Stimulated activated effector memory CD8-positive, alpha-beta T cell treated with anti-CD3 and anti-CD28 coated beads, Interleukin-12 subunit alpha, Interleukin-12 subunit beta, amount 100 ng/mL, for 72 hours (primary cell): Measurements from ENCODE around the gene TBX2.

Source experiments
- ATAC-seq: fragments of 150-1000 bp; cut with Tn5 transposase; 2 replicates; pipeline ENCODE4 v1.10.0; 2021
- DNase-seq, 2 donors: peaks; one replicate each; pipeline ENCODE4 v3.0.0; 2021 to 2022; ENCODE audit warnings: low spot score in 2 of 2
- H3K27ac Mint-ChIP-seq: one replicate; pipeline ENCODE4 v1.8.0; 2022; ENCODE audit warnings: mild to moderate bottlenecking, mixed read lengths
- H3K36me3 Mint-ChIP-seq: one replicate; pipeline ENCODE4 v1.8.0; 2022; ENCODE audit warnings: mild to moderate bottlenecking, mixed read lengths
- H3K4me1 Mint-ChIP-seq: one replicate; pipeline ENCODE4 v1.8.0; 2022; ENCODE audit warnings: mixed read lengths
- H3K4me3 Mint-ChIP-seq: one replicate; pipeline ENCODE4 v1.8.0; 2022; ENCODE audit warnings: mild to moderate bottlenecking, mixed read lengths
- H3K9me3 Mint-ChIP-seq: one replicate; pipeline ENCODE4 v1.8.0; 2022; ENCODE audit warnings: mixed read lengths

Gene TBX2

DNA sequence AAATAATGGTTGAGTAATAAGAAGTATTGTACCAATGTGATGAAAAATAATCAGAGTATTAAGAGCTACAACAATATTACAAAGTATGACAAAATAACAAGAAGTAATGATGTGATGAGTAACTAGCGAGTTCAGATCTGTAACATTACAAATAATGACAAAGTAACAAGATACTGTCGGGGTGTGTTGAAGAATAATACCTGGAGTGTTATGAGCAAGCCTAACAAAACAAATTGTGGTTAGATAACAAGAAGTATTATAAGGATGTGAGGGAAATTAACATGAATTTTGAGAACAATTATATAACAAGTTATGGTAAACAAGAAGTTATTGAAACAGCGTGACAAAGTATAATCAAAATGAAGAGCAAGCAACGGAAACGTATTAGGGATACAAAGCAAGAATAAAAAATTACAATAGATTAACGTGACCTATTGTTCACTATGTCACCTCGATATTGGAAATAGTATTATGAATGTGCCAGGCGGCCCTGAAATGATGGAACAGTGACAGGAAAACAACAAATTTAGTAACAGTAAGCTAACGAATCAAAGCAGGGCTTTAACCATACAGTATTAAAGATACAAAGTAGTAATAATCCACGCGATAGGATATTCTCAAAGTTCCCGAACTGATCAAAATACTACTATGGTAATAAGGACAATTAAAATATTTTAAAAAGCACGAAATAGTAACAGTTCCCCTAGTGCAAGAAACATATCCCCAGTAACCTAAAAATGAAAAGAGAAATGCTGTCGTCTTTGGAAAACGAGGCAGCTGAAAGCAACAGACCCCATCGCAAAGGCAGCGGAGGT lies 54.1 kb downstream of the TBX2 start:
- ATAC-seq (no peak), DNase-seq (no peak)
- H3K9me3 Mint-ChIP-seq = no peaks in the 10 kb centered on the region
- no peak overlapping the region for H3K27ac Mint-ChIP-seq
- peak overlapping the region; percentile 23 for H3K4me3 Mint-ChIP-seq
- H3K4me1 Mint-ChIP-seq = peaks cover 33% of the 10 kb centered on the region
- no peaks in the 10 kb centered on the region for H3K36me3 Mint-ChIP-seq

- peaks cover 33% of the 10 kb centered on the region for H3K4me1 Mint-ChIP-seq
- H3K36me3 Mint-ChIP-seq = no peaks in the 10 kb centered on the region
- DNase-seq (no peak), ATAC-seq (no peak)
- no peak overlapping the region for H3K27ac Mint-ChIP-seq
- H3K4me3 Mint-ChIP-seq = peak overlapping the region; percentile 23
- H3K9me3 Mint-ChIP-seq = no peaks in the 10 kb centered on the region
Measured at GRCh38 chr17:61454381-61455323, 55.0 kb downstream of the TBX2 start.

DNA sequence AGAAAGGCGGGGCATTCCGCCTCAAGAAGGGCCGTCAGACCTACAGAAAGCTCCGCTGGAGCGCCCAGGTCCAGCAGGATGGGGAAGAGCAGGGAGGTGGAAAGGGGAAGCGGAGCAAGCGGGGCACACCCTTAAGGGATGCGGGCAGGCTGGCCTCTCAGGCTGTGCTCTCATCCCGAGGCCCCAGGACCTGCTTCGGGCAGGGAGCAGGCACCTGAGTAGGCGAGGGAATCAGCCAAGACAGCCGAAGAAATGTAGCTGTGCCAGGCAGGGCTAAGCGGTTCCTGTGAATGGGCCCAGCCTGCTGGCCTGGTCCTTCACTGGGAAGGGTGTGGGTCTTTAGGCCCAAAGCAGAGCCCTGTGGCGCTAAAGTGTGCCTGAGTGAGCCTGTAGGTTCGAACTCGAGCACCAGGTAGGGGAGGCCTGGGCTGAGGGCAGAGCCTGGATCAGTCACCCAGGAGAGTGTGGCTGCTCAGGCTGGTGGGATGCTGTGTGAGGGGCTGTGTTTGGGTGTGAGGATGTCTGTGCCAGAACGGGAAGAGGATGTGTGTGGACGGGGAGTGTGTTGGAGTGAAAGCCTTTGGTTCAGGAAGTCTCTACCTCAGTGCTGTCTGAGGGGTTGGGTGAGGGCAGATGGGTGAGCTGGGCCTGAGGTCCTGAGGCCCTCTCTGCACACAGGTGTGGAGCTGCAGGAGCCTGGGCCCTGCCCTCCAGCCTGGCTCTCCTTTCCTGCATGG lies 55.8 kb downstream of the TBX2 start:
- no peaks in the 10 kb centered on the region for H3K36me3 Mint-ChIP-seq
- no peak overlapping the region for H3K4me3 Mint-ChIP-seq
- no peak overlapping the region for H3K27ac Mint-ChIP-seq
- H3K9me3 Mint-ChIP-seq = no peaks in the 10 kb centered on the region
- peaks cover 33% of the 10 kb centered on the region for H3K4me1 Mint-ChIP-seq
- ATAC-seq (no peak), DNase-seq (no peak)

DNA sequence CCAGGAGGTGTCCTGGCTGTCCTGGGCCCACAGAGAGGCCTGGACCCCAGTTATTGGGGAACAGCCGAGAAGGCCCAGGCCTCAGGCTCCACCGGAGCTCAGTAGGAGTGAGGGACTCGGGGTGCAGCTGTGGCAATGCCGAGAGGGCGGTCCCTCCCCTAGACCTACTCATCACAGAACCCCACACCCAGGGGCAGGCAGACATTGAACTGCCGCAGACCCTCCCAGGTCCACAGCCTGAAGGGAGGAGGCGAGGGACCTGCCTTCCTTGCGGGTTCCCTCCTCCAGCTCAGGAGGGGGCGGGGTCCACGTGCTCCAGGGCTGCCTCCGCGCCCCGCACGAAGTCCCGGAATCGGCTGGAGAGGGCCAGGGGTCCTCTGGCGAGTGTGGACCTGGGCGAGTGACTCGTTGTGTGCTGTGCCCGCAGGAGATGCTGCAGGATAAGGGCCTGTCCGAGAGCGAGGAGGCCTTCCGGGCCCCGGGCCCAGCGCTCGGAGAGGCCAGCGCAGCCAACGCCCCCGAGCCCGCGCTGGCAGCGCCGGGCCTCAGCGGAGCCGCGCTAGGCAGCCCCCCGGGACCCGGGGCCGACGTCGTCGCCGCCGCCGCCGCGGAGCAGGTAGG lies 56.5 kb downstream of the TBX2 start:
- ATAC-seq = no peak
- Mint-ChIP-seq H3K36me3 (no peaks in the 10 kb centered on the region), H3K9me3 (no peaks in the 10 kb centered on the region), H3K27ac (no peak overlapping the region), H3K4me1 (peaks cover 31% of the 10 kb centered on the region), H3K4me3 (no peak overlapping the region)
- no peak for DNase-seq

- Mint-ChIP-seq H3K27ac (no peak overlapping the region), H3K4me1 (peaks cover 35% of the 10 kb centered on the region), H3K36me3 (no peaks in the 10 kb centered on the region), H3K9me3 (no peaks in the 10 kb centered on the region), H3K4me3 (peak overlapping the region; percentile 51)
- DNase-seq = no peak
- peak; percentile 23 for ATAC-seq
Measured at GRCh38 chr17:61456688-61457225, 57.1 kb downstream of the TBX2 start.

DNA sequence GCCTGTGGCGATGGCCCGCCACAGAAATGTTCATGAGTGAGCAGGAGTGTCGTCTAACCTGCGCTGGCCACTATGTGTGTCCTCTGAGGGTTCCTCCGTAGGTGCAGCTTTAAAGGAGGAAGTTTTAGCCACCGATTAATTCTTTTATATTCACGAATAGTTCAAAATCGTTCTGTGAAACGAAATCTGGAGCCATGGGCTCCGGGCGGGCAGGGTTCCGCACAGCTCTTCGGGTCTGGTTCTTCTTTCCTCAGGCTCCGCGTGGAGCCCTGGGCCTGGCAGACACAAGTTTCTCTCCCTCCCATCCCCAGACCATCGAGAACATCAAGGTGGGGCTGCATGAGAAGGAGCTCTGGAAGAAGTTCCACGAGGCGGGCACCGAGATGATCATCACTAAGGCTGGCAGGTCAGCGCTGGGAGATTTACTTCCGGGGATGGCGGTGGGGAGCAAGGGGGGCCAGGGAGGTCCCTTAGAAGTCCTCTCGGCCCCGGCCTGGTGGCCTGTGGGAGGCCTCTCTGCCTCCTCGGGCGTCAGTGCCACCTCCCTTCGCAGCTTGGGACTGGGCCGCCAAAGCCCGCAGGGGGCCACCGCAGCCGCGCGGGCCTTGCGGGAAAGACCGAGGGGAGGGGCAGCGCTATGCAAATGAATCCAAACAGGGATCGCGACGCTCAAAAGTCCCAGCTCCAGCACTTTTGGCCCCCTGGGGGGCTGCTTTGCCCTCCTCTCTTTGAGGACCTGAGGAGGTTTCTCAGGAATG lies 57.8 kb downstream of the TBX2 start:
- DNase-seq (no peak), ATAC-seq (no peak)
- H3K27ac Mint-ChIP-seq = no peak overlapping the region
- peak overlapping the region; percentile 51 for H3K4me3 Mint-ChIP-seq
- peaks cover 40% of the 10 kb centered on the region for H3K4me1 Mint-ChIP-seq
- no peaks in the 10 kb centered on the region for H3K36me3 Mint-ChIP-seq
- no peaks in the 10 kb centered on the region for H3K9me3 Mint-ChIP-seq

DNA sequence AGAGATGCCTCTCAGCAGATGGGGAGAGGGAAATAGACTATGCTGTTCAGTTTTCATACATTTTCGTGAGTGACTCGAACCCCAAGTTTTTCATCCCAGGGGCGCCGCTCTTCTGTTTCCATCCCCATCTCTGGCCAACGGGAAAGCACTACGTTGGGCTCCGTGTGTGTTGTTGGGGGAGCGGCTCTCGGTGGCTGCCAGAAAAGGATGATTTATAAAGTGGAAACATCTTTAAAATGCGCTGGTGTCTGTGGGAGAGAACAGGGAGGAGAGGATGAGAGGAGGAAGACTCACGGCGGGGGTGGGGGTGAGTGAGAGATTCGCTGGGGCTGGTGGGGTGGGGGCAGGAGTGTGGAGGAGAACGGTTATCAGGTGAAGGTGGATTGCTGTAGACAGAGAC lies 58.4 kb downstream of the TBX2 start:
- Mint-ChIP-seq H3K4me1 (peaks cover 39% of the 10 kb centered on the region), H3K27ac (no peak overlapping the region), H3K9me3 (no peaks in the 10 kb centered on the region), H3K4me3 (peak overlapping the region; percentile 51), H3K36me3 (no peaks in the 10 kb centered on the region)
- no peak for DNase-seq
- no peak for ATAC-seq

DNA sequence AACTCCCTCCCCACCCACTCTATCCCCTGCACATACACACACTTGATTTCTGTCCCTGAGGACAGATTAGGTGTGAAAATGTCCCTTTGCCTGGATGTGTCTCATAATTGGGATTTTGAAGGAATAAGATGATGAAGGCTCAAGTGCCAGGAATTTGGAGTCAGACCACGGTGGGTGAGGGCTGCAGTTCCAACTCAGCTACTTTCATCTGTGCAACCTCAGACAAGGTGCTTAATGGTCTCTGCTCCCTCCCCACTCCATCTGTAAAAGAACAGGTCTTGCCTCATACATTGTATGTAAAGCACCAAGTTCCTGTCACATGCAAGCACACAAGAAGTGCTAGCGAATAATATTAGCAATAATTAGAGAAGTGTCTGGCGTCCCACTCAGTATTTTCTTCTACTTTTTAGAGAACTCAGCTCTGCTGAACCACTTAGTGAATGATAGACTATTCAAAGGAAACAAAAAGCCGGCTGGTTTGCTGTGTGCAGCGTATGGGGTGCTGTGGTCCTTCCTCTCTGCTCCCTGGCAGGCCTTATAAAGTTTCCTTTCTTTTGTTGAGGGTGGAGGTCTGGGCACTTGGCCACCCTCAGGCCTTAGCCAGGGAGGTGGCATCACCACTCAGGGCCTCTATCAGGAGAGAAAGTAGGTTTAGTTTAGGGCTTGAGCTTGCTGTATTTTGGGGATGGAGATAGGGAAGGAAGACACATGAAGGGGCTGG lies 58.9 kb downstream of the TBX2 start:
- Mint-ChIP-seq H3K4me1 (peaks cover 39% of the 10 kb centered on the region), H3K9me3 (no peaks in the 10 kb centered on the region), H3K36me3 (no peaks in the 10 kb centered on the region), H3K27ac (no peak overlapping the region), H3K4me3 (no peak overlapping the region)
- ATAC-seq = no peak
- DNase-seq = no peak
